Cardiac fibroblast (primary cell): ENCODE measurements around the gene HSPG2.

Experiments
- DNase-seq, 2 donors: peaks; one replicate each; pipeline versions ENCODE4 v3.0.0 to v3.0.0-alpha.2; 2010; ENCODE audit warnings: low read depth in 2 of 2
- H3K4me3 ChIP-seq, 2 donors: replicated peaks in 1 of 2; 1 replicate in 1 of 2; 2 replicates in 1 of 2; pipeline ENCODE4 v1.5.1; 2011; ENCODE audit warnings: low read depth in 2 of 2, low read length in 2 of 2, mild to moderate bottlenecking in 2 of 2, moderate library complexity in 1 of 2
- TF ChIP-seq, protein P1 (sequence below): IDR thresholded peaks from one replicate; pipeline ENCODE4 v1.5.1; 2011; ENCODE audit warnings: low read depth, mild to moderate bottlenecking, low read length, inconsistent platforms

HSPG2 gene

DNA sequence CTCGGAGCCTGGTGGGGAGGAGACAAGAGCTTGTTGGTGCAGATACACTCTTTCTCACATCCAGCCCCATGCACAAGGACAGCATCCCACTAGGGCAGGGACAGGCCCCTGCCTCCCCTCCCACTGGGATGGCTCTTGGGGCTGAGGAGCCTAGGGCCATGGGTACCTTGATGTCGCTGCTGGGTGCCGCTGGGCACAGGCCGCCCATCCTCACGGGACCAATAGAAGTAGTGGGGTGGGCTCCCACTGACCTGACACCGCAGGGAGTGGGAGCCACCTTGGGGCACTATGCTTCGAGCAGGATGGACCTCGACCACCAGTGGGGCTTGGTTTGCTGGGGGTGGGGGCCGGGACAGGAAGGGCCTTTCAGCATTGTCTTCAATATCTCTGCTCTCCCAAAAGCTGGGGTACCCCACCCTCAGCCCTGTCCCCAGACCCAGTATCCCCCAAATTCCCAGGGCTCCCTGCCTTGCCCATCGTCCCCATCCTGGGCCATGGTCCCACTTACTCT is 77.4 kb downstream of the HSPG2 start:
- DNase-seq: no peak
- TF ChIP-seq, protein P1, sequence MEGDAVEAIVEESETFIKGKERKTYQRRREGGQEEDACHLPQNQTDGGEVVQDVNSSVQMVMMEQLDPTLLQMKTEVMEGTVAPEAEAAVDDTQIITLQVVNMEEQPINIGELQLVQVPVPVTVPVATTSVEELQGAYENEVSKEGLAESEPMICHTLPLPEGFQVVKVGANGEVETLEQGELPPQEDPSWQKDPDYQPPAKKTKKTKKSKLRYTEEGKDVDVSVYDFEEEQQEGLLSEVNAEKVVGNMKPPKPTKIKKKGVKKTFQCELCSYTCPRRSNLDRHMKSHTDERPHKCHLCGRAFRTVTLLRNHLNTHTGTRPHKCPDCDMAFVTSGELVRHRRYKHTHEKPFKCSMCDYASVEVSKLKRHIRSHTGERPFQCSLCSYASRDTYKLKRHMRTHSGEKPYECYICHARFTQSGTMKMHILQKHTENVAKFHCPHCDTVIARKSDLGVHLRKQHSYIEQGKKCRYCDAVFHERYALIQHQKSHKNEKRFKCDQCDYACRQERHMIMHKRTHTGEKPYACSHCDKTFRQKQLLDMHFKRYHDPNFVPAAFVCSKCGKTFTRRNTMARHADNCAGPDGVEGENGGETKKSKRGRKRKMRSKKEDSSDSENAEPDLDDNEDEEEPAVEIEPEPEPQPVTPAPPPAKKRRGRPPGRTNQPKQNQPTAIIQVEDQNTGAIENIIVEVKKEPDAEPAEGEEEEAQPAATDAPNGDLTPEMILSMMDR: no peak
- no peak overlapping the region for H3K4me3 ChIP-seq

DNA sequence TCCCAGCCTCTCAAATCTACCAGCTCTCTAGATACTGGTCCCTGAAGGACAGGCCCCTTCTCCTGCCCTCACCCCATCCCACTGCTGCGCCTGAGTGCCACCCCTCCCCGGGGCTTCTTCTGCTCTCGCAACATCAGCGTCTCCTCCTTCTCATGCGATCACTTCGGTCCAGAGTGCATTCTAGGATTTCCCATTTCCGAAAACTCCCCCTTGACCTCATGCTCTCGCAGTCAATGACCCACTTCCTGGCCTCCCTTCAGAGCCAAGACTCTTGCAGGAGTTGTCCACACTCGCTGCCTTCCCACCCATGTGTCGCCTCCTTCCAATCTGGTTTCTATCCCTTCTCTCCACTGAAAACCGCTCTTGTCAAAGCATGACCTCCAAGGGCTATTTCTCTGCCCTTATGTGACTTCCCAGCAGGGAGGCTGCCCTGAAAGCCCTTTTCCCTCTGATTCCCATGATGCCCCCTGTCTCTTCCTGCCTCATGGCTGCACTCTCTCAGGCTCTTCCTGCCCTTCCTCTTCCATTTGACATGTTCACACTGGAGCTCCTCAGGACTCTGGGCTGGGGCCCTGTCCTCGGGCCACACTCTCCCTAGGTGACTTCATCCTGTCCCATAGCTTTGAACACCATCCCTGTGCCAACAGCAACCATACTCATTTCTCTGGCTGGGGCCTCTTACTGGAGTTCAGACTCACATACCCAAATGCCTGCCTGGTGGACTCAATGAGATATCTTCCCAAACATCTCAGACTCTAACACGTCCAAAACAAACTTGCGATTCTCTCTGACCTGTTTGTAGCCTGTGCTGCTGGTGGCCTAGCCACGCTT is 79.1 kb downstream of the HSPG2 start:
- peak; percentile 17 to 35 for DNase-seq
- TF ChIP-seq, protein P1: no peak
- H3K4me3 ChIP-seq: no peak overlapping the region

DNA sequence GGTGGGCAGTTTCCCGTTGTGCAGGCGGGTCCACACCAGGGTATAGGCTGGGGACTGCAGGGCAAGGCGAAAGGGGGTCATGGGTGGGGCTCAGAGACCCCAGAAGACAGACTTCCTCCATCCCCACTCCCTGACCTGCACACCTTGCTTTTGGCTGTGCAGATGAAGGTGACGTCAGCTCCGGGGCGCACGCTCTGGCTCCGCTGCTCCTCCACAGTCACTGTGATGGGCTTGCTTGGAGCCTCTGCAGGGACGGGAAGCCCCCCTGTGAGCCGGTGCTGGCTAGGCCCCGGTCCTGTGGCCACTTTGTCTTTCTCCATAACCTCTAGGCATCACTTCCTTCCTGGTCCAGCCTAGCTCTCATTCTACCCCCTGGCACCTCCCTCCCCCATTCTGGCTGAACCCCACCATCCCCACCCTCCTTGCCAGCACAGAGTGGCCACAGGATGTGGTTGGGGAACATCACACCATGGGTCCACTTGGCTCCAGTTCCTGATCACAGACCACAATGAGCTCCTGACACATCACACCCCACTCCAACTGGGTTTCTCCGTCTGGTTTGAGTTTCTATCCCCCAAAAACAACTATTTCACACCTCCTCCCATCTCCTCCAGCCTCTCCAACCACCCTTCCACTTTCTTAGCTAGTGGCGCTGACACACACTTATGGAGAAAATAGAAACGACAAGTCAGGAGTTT is 79.8 kb downstream of the HSPG2 start:
- TF ChIP-seq, protein P1: no peak

DNA sequence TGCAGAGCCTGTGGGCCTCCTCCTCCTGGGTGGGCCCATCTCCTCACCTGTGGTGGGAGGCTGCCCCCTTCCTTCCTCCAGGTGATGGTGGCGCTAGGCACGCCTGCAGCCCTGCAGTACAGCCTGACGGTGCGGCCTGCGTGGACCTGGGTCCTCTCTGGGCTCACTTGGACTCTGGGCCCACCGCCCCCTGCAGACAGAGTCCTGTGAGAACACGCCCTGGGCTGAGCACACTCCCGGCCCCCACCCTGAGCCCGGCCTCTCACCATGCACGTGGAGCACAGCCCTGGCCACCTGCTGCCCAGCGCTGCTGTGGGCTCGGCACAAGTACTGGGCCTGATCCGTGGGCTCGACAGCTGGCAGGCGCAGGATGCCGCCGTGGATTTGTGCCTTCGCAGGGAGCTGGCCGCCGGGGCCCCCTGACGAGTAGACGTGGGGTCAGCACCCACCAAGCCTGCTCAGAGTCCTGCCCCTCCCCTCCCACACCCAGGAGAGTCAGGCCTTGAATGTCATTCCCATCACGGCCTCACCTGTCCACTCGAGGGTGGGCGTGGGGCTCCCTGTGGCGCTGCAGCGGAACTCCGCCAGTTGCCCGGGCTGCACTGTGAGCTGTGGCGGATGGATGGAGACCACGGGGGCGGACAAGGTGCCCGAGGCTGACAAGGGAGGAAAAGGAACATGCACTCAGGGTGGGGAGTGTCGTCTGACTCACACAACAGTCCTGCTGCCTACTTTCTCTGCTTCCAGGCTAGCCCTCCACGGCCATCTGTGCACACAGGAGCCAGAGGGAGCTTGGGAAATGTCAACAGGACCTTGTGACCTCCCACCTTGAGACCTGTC is 81.6 kb downstream of the HSPG2 start:
- no peak for DNase-seq
- TF ChIP-seq, protein P1: no peak
- H3K4me3 ChIP-seq: no peak overlapping the region

More for the DNA sequence above, 79.8 kb downstream of the HSPG2 start:
- DNase-seq: peak; percentile 22 to 41
- H3K4me3 ChIP-seq: no peak overlapping the region

DNA sequence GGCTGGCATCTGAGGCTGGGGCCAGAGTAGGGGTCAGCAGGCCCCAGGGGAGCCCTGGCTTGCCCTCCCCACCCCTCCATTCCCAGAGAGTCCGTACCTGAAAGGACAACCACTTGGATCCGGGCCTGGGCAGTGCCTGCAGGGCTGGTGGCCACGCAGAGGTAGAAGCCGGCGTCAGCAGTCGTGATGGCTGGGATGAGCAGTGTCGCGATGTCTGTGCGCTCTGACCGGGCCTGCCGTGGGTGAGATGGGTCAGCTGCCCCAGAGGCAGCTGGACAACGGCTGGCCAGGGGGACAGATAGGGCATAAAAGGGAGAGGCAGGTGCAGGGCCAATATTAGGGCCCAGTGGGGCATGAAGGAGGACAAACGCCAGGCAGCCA is 82.4 kb downstream of the HSPG2 start:
- TF ChIP-seq, protein P1: no peak
- H3K4me3 ChIP-seq: no peak overlapping the region
- DNase-seq: no peak

DNA sequence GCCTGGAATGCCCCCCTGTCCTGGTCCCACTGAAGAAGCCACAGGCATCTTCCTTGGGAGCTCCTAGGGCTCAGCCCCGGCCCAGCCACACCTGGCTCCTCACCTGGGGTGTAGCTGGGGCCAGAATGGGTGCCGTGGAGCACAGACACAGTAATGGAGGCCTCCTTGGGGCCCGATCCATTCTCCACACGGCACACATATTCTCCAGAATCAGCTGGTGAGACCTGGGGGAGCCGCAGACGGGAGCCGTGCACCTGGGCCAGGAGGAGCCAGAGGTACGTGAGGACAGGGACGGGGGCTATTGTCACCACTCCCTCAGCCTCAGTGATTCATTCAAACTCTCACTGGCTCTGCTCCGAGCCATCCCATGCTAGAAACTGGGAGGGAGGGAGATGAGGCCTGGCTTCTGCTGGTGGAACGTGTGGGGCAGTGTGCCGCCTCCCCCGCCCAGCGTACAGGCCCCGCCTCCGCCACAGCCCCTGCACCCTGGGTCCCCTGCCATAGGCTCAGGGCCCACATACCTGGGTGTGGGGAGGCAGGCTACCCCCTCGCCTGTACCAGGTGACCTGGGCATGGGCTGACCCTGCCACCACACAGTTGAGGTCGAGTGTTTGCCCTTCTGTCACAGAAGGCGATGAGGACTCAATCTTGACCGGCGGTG is 82.9 kb downstream of the HSPG2 start:
- DNase-seq: no peak
- TF ChIP-seq, protein P1: no peak
- no peak overlapping the region for H3K4me3 ChIP-seq
